ENCODE results near the gene DNAH14. TPM values are rescaled to one million over a fixed set of nuclear protein-coding genes. Genes with fewer than 3 reads are reported as not detected.
"Not testable (repeated sequence)": the region's sequence is repeated elsewhere in the genome, so short reads cannot be mapped to it uniquely, and the experiment has no call there.

Gene DNAH14
- total RNA-seq (10 to 100 TPM; 51.4 to 54.0 TPM), polyA plus RNA-seq (ENCODE audit: insufficient read length in 2 of 2) (10 to 100 TPM; 16.4 to 16.5 TPM)
- long read RNA-seq, donor 1, partial matches to known transcripts = 0 of 1 reads
- long read RNA-seq, donor 1, other reads (novel, unspliced or antisense) = 0 of 1 reads
- long read RNA-seq, donor 2, partial matches to known transcripts = 0 of 1 reads
- long read RNA-seq, donor 2, other reads (novel, unspliced or antisense) = 0 of 1 reads
- long read RNA-seq, donor 3 = 0 reads
- long read RNA-seq, donor 4, partial matches to known transcripts = 0 of 3 reads
- long read RNA-seq, donor 4, other reads (novel, unspliced or antisense) = 0 of 3 reads

DNA sequence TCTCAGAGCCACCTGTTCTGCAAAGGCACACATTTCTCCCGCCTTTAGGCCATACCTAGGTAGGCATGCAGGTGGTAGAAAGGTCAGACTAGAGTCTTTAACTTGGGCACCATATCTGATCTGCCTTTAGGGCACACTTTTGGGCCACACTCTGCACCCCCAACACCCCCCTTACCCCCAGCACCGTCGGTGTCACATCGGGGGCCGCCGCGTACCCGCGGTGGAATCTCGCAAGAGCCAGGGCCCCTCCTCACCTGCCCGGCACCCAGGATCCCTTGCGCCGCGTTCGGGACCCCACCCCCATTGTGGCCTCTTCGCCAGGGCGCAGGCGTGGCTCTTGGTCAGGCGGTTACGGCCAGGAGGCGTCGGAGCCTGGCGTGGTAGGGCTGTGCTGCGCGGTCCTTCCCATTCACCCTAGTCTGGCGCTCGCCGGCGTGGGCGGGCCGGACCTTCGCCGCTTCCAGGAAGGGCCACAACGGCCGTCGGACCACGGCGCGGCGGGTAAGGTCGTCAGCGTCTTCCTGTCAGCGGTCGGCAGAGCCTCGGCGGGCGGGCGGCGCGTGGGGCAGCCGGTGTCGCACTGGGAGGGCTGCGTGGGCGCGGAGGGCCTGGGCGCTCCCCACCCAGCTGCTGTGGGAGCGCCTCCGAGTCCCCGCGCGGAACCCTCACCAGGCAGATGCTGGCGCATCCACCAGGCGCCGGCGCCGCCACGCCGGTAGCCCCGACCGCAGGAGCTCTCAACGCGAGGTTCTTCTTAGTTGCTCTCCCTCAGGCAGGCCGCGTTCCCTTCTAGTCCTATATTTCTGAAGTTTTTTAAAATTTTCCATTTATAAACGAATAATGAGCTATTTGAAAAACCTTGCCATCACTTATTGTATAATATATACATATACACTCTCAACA, at the start of gene DNAH14:
DNAH14 (plus strand) TSS at position 341 of the 903 bp plus-strand sequence. CDS start 23,028 bp downstream, outside the sequence.
- no peak within 1 kb of the TSS for H3K27ac ChIP-seq (ENCODE audit: low read depth, low read length)
- DNase-seq (ENCODE audit: low read depth in 4 of 6, low spot score in 6 of 6) = peak; percentile 10 to 87 (median 34)
- H3K4me3 ChIP-seq (ENCODE audit: low read depth, low read length) = peak within 1 kb of the TSS; percentile 50
- H3K9me3 ChIP-seq (ENCODE audit: control insufficient read depth, insufficient read depth, low read length) = peaks cover 16% of the 10 kb centered on the region
- under 1% methylated on average over 71 of the region's 75 CpGs for WGBS (ENCODE audit: insufficient coverage)
- H3K4me1 ChIP-seq (ENCODE audit: control insufficient read depth, insufficient read depth, low read length) = peaks cover 4% of the 10 kb centered on the region
- H3K27me3 ChIP-seq (ENCODE audit: control insufficient read depth, insufficient read depth, low read length) = no peaks in the 10 kb centered on the region
- H3K36me3 ChIP-seq (ENCODE audit: control insufficient read depth, insufficient read depth, low read length) = no peaks in the 10 kb centered on the region

DNA sequence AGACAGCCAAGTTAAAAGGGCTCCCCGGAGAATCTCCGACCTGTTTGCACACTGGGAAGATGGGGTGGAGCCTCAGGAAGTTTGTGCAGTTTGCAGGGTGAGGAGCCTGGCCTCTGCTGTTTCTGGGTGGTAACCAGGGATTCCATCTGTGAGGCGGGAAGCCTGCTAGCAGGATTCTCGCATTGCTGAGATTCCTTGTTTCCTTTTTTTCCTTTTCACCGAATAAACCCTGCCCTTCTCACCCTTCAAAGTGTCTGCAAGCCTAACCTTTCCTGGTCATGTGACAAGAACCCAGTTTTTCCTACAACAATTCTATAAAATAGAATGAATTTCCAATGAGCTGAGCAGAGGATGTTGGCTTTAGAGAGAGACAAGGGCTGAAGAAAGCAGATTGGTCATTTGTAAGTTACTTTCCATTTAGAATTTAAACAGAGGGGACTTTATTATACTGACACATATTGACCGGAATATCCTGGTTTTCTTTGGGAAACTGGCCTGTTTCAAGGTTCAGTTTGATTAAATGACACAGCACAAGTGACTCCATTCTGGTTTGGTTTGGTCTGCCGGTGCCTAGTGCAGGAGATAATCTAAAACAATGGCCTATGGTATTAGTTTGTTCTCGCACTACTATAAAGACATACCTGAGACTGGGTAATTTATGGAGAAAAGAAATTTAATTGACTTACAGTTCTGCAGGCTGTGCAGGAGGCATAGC, 48.7 kb upstream of the DNAH14 start:
- H3K4me3 ChIP-seq (ENCODE audit: low read depth, low read length) = no peak overlapping the region

DNA sequence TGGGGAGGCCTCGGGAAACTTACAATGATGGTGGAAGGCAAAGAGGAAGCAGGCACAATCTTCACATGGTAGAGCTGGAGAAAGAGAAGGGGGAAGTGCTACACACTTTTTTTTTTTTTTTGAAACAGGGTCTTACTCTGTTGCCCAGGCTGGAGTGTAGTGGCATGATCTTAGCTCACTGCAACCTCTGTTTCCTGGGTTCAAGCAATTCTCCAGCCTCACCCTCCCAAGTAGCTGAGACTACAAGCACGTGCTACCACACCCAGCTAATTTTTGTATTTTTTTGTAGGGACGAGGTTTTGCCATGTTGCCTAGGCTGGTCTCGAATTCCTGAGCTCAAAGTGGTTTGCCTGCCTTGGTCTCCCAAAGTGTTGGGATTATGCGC, 48.2 kb upstream of the DNAH14 start:
- WGBS (ENCODE audit: insufficient coverage) = 91% methylated on average over 3 of the region's 5 CpGs
- not testable (repeated sequence) for DNase-seq (ENCODE audit: low read depth in 4 of 6, low spot score in 6 of 6); H3K36me3 ChIP-seq (ENCODE audit: control insufficient read depth, insufficient read depth, low read length); H3K4me1 ChIP-seq (ENCODE audit: control insufficient read depth, insufficient read depth, low read length); H3K27ac ChIP-seq (ENCODE audit: low read depth, low read length); H3K27me3 ChIP-seq (ENCODE audit: control insufficient read depth, insufficient read depth, low read length); H3K4me3 ChIP-seq (ENCODE audit: low read depth, low read length); H3K9me3 ChIP-seq (ENCODE audit: control insufficient read depth, insufficient read depth, low read length)

More for the DNA sequence above, 48.7 kb upstream of the DNAH14 start:
- no peaks in the 10 kb centered on the region for H3K9me3 ChIP-seq (ENCODE audit: control insufficient read depth, insufficient read depth, low read length)
- no peak overlapping the region for H3K27ac ChIP-seq (ENCODE audit: low read depth, low read length)
- DNase-seq (ENCODE audit: low read depth in 4 of 6, low spot score in 6 of 6) = peak in 1 of 6 donors; percentile 44
- no peaks in the 10 kb centered on the region for H3K27me3 ChIP-seq (ENCODE audit: control insufficient read depth, insufficient read depth, low read length)
- H3K4me1 ChIP-seq (ENCODE audit: control insufficient read depth, insufficient read depth, low read length) = peaks cover 4% of the 10 kb centered on the region
- WGBS (ENCODE audit: insufficient coverage) = 43% methylated on average over 4 of the region's 8 CpGs
- H3K36me3 ChIP-seq (ENCODE audit: control insufficient read depth, insufficient read depth, low read length) = no peaks in the 10 kb centered on the region

DNA sequence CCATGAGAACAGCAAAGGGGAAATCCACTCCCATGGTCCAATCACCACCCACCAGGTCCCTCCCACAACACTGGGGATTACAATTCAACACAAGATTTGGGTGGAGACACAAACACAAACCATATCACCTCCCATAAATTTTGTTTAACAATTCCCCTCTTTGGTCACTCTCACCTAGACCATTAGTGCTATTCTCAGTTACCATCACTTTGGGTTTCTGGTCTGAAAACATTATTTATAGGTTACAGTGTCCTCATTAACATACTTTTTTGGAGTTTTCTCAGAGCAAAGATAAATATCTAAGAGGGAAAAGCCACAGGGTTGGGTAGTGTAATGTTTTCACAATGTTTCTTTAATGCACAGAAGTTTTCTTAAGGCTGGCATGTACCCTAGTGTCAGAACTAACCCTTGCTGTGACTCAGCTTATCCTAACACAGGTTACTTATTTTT, 47.7 kb upstream of the DNAH14 start:
- Histone ChIP-seq H3K4me1 (ENCODE audit: control insufficient read depth, insufficient read depth, low read length) (peaks cover 4% of the 10 kb centered on the region), H3K36me3 (ENCODE audit: control insufficient read depth, insufficient read depth, low read length) (no peaks in the 10 kb centered on the region), H3K9me3 (ENCODE audit: control insufficient read depth, insufficient read depth, low read length) (no peaks in the 10 kb centered on the region), H3K4me3 (ENCODE audit: low read depth, low read length) (no peak overlapping the region), H3K27me3 (ENCODE audit: control insufficient read depth, insufficient read depth, low read length) (no peaks in the 10 kb centered on the region), H3K27ac (ENCODE audit: low read depth, low read length) (no peak overlapping the region)
- DNase-seq (ENCODE audit: low read depth in 4 of 6, low spot score in 6 of 6) = no peak

DNA sequence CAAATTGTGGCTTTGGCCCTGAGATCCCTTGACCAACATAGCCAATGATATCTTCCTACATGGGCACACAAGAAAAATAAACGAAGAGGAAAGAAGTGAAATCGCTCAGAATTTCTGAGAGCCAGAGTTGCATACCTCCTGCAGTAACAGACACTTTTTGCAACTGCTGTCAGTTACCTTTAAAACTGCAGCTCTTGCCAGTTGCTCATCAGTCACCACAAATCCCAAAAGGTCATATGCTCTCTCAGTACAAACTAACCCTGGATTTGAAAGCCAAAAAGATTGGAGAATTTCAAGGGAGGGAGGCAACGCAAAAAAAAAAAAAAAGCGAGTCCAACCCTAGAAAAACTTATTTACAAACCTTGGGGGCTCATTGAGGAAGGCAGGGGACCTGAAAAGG, 47.2 kb upstream of the DNAH14 start:
- H3K27me3 ChIP-seq (ENCODE audit: control insufficient read depth, insufficient read depth, low read length) = no peaks in the 10 kb centered on the region

DNA sequence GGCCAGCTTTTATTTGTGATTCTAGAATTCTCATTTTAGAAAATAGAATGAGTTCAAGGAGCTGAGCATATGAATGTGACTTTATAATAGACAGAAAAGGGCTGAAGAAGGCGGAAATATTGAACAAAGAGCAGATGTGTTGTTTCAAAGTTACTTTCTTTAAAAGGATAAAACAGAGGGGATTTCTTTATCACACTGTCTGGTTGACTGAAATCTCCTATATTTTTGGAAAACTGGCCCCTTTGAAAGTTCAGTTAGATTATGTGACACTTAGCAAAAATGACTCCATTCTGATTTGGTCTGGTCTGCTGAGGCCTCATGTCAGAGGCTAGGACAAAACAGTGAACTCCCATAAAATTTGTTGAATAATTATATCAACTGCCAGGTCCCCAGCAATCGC, 46.4 kb upstream of the DNAH14 start:
- WGBS (ENCODE audit: insufficient coverage) = no CpG with 5 or more reads among the region's 2 CpGs
- Histone ChIP-seq H3K27ac (ENCODE audit: low read depth, low read length) (no peak overlapping the region), H3K4me3 (ENCODE audit: low read depth, low read length) (no peak overlapping the region), H3K36me3 (ENCODE audit: control insufficient read depth, insufficient read depth, low read length) (no peaks in the 10 kb centered on the region), H3K27me3 (ENCODE audit: control insufficient read depth, insufficient read depth, low read length) (no peaks in the 10 kb centered on the region), H3K9me3 (ENCODE audit: control insufficient read depth, insufficient read depth, low read length) (no peaks in the 10 kb centered on the region), H3K4me1 (ENCODE audit: control insufficient read depth, insufficient read depth, low read length) (peaks cover 4% of the 10 kb centered on the region)
- DNase-seq (ENCODE audit: low read depth in 4 of 6, low spot score in 6 of 6) = no peak

More for the DNA sequence above, 47.2 kb upstream of the DNAH14 start:
- Histone ChIP-seq H3K36me3 (ENCODE audit: control insufficient read depth, insufficient read depth, low read length) (no peaks in the 10 kb centered on the region), H3K9me3 (ENCODE audit: control insufficient read depth, insufficient read depth, low read length) (no peaks in the 10 kb centered on the region), H3K4me3 (ENCODE audit: low read depth, low read length) (no peak overlapping the region), H3K4me1 (ENCODE audit: control insufficient read depth, insufficient read depth, low read length) (peaks cover 4% of the 10 kb centered on the region), H3K27ac (ENCODE audit: low read depth, low read length) (no peak overlapping the region)
- no peak for DNase-seq (ENCODE audit: low read depth in 4 of 6, low spot score in 6 of 6)
- WGBS (ENCODE audit: insufficient coverage) = 72% methylated on average over 2 of the region's 4 CpGs

DNA sequence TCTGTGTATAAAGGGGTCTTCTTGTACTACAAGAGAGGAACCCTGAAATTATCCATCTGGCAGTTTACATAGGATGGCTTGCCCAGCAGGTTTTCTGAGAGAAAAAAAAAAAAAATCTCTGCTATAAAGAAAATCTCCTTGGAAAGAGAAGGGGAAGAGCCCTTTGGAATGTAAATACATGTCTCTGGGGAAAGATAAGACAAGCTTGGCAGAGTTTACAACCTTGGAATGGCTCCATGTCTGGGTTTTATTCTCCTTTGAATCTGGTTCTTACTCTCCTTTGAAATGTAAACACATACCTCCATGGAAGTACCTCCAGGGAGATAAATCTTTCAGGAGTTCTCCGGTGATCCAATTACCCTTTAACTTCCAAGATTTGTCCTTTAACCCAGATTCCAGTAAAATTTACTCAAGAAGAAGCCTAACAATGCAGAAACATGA, 45.1 kb upstream of the DNAH14 start:
- Histone ChIP-seq H3K27me3 (ENCODE audit: control insufficient read depth, insufficient read depth, low read length) (no peaks in the 10 kb centered on the region), H3K36me3 (ENCODE audit: control insufficient read depth, insufficient read depth, low read length) (no peaks in the 10 kb centered on the region), H3K27ac (ENCODE audit: low read depth, low read length) (no peak overlapping the region), H3K4me3 (ENCODE audit: low read depth, low read length) (no peak overlapping the region), H3K4me1 (ENCODE audit: control insufficient read depth, insufficient read depth, low read length) (peaks cover 4% of the 10 kb centered on the region), H3K9me3 (ENCODE audit: control insufficient read depth, insufficient read depth, low read length) (no peaks in the 10 kb centered on the region)
- no CpG with 5 or more reads among the region's 1 CpG for WGBS (ENCODE audit: insufficient coverage)
- peak in 2 of 6 donors; percentile 55 to 84 for DNase-seq (ENCODE audit: low read depth in 4 of 6, low spot score in 6 of 6)

DNA sequence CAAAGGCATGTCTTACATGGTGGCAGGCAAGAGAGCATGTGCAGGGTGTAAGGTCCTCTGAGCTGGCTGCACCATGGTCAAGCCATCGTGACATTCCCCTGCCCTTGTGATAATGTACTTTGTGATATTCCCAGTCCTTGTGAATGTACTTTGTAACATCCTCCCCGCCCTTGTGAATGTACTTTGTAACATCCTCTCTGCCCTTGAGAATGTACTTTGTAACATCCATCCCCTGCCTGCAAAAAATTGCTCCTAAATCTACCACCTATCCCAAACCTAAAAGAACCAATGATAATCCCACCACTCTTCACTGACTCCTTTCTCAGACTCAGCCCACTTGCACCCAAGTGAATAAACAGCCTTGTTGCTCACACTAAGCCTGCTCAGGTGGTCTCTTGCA, 44.1 kb upstream of the DNAH14 start:
- not testable (repeated sequence) for H3K27ac ChIP-seq (ENCODE audit: low read depth, low read length); H3K4me3 ChIP-seq (ENCODE audit: low read depth, low read length); H3K9me3 ChIP-seq (ENCODE audit: control insufficient read depth, insufficient read depth, low read length); H3K27me3 ChIP-seq (ENCODE audit: control insufficient read depth, insufficient read depth, low read length); H3K4me1 ChIP-seq (ENCODE audit: control insufficient read depth, insufficient read depth, low read length); H3K36me3 ChIP-seq (ENCODE audit: control insufficient read depth, insufficient read depth, low read length); DNase-seq (ENCODE audit: low read depth in 4 of 6, low spot score in 6 of 6)
- WGBS (ENCODE audit: insufficient coverage) = 100% methylated on average over 2 of the region's 2 CpGs

DNA sequence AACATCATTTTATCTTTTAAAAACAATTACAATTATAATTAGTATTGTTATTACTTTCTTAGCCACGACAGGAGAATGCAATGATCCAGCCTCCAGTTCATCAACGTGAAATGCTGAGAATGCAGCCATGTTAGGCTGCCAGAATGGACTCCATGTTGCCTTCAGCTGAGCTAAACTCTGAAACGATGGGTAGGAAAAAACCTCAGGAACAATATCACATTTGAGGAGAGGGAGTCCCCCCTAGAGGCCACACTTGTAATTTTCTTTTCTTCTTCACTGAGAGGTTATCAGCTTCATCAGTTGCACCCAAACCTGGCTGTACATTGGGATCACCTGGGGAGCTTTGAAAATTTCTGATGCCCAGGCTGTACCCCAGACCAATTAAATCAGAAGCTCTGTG, 34.6 kb upstream of the DNAH14 start:
- peak in 2 of 6 donors; percentile 43 to 64 for DNase-seq (ENCODE audit: low read depth in 4 of 6, low spot score in 6 of 6)

More for the DNA sequence above, 34.6 kb upstream of the DNAH14 start:
- Histone ChIP-seq H3K9me3 (ENCODE audit: control insufficient read depth, insufficient read depth, low read length) (no peaks in the 10 kb centered on the region), H3K4me3 (ENCODE audit: low read depth, low read length) (no peak overlapping the region), H3K4me1 (ENCODE audit: control insufficient read depth, insufficient read depth, low read length) (no peaks in the 10 kb centered on the region), H3K27ac (ENCODE audit: low read depth, low read length) (no peak overlapping the region), H3K36me3 (ENCODE audit: control insufficient read depth, insufficient read depth, low read length) (no peaks in the 10 kb centered on the region), H3K27me3 (ENCODE audit: control insufficient read depth, insufficient read depth, low read length) (no peaks in the 10 kb centered on the region)
- WGBS (ENCODE audit: insufficient coverage) = 41% methylated on average over 2 of the region's 3 CpGs

All from spinal cord (tissue), 10 donors.